Measurements from ENCODE around the gene AK5. TPM values are rescaled to one million over a fixed set of nuclear protein-coding genes. Genes with fewer than 3 reads are reported as not detected.
"Not testable (repeated sequence)": the region's sequence is repeated elsewhere in the genome, so short reads cannot be mapped to it uniquely, and the experiment has no call there.

The AK5 gene
- total RNA-seq, 1 experiment from 2014 or later = 0.35 TPM

DNA sequence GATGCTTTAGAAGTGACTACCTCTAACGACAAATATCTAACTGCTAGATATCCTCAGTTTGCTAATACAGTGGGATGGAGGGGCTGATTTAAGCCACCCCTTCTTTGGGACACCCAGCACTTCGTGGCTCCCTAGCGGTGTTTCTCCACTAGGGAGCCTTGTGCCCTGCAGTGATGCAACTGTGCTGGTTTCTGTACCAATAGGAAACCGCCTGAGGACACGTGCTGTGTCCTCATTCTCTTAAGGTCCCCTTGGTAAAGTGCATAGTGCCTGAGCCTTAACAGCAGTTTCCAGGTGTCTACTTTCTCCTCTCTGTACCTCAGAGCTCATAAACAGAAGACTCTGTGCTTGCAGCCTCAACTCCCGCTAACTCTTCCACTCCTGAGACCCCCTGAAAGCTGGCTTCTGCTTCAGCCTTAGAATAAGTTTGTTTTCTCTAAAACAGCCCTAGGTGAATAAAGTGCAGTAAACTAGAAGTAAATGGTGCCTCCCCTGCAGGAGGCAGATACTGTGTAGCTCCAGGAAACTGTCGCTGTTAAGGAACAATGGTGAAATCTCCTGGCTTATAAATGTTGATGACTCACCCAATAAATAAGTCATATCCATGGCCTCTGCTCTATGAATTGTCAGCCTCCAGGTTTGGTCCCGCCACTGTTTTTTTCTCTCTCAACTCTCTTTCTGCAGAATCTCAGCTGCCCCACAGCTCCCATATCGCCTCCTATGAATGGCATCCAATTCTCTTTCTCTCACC is 130.4 kb downstream of the AK5 start:
- no peak overlapping the region for H3K4me3 ChIP-seq (ENCODE audit: insufficient read depth, low read depth, low read length)
- DNase-seq = no peak
- H3K36me3 ChIP-seq (replicated peaks; ENCODE audit: control insufficient read depth, insufficient read depth, low read length) = no peaks in the 10 kb centered on the region
- H3K27me3 ChIP-seq (ENCODE audit: control insufficient read depth, insufficient read depth, low read length) = no peaks in the 10 kb centered on the region

DNA sequence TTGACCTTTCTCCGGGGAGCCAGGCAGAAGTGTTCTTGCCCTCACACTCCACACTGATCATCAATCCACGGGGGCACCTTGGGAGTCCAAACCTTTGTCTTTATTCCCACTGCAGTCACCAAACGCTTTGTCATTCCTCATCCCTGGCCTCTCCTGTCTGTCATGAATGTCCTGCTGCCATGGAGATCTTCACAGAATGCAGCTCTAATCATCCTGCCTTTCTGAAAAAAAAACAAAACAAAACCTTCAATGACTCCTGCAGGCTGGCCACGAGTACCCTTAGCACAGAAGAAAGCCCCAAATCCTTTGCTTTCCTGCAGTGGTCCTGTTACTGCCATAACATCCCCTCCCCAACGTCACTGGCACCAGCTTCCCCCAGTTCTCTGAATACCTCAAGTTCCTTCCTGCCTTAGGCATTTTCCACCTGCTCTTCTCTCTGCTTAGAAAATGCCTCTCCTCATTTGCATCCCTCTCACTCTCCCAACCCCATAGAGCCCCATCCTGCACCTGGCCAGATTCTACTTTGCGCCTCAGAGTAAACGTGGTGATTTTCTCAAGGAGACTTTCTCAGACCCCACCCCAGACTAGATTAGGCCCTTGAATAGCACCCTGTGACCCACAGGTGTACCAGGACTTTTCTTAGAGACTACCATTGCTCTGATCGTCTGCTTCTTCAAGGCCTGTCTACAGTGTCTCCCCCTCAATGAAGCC is 131.2 kb downstream of the AK5 start:
- no peaks in the 10 kb centered on the region for H3K36me3 ChIP-seq (replicated peaks; ENCODE audit: control insufficient read depth, insufficient read depth, low read length)
- DNase-seq = no peak
- no peaks in the 10 kb centered on the region for H3K27me3 ChIP-seq (ENCODE audit: control insufficient read depth, insufficient read depth, low read length)
- H3K4me3 ChIP-seq (ENCODE audit: insufficient read depth, low read depth, low read length) = no peak overlapping the region

DNA sequence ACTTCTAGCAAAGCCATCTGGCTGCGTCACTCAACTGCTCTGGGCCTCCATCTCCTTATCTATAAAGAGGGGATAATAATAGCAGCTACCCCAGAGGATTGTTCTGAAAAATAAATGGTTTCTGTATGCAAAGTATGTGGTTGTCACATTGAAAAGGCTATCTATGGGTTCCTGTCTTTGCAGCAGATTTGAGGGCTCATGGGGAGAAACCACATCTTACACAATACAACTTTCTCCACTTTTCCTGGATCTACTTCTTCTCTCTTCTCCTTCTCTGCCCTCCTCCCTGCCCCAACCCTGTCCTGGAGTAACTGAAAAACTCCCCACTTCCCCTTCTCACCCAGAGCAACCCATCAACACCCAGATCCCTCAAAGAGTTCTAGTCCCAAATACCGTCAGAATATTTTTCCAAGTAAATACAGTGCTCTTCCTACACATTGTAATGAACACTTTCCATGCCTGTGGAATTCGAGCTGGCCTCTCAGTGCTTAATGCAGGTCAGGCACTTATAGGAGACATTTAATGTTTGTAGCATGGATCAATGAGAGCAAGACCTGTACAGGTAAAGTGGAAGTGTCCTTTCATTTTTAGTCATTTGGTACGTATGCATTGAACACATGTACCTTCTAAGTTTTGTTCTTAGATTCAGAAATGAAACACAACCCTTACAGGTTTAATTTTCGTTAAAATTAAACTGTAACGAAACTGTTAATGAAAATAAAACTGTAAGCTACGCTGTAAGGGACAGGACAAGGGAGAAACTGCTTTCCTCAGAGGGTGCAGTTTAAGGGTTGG is 131.9 kb downstream of the AK5 start:
- Histone ChIP-seq H3K27me3 (ENCODE audit: control insufficient read depth, insufficient read depth, low read length) (no peaks in the 10 kb centered on the region), H3K4me3 (ENCODE audit: insufficient read depth, low read depth, low read length) (no peak overlapping the region), H3K36me3 (replicated peaks; ENCODE audit: control insufficient read depth, insufficient read depth, low read length) (no peaks in the 10 kb centered on the region)
- no peak for DNase-seq

DNA sequence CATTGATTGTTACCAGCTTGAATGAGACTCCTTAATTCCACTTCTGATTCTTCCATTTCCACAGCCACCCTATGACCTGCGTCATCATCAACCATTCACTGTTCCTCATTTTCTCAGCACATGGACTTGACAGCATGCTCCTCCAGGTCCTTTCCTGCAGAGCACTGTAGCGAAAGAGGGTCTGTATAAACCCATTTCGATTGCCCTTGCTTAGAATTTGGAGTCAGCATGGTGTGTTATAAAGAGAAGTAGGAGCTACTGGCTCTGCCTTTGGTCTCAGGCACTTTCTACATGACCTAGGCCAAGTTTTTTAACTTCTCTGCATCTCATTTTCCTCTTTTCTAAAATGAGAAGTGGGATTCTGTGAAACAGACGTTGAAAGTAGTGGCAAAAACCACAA is 133.8 kb downstream of the AK5 start:
- Histone ChIP-seq H3K36me3 (replicated peaks; ENCODE audit: control insufficient read depth, insufficient read depth, low read length) (no peaks in the 10 kb centered on the region), H3K4me3 (ENCODE audit: insufficient read depth, low read depth, low read length) (no peak overlapping the region), H3K27me3 (ENCODE audit: control insufficient read depth, insufficient read depth, low read length) (no peaks in the 10 kb centered on the region)
- no peak for DNase-seq

DNA sequence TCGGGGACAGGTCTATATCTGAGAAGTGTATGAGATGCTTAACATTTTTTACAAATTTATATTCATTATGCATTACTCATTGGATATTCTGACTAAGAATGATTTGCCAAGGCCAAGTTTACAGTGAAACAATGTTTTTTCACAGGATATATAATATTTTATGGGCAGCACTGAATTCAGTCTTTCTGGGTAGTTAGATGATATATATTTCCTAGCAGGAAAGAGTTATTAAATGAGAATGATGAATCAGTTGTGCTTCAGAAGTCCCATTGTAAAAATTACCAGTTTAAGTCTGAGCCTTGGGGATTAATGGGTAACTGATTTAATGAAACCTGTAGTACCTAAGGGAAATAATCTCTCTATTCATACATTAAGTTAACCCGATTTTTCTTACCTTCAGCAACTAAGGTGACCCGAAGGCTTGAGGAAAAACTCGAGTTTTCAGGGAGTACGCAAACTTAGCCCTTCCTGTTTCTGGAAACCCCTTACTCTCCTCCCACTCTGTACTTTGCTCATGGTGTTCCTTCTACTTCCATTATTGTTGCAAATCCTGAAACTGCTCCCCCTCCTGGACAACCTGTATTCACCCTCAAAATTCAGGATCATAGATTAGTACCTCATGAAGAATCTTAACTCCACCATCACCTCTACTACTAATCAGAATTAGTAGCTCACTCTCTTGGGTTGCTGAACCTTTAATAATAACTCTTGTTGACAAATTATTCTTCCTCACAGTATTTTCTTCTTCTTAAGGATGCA is 135.1 kb downstream of the AK5 start:
- H3K36me3 ChIP-seq (replicated peaks; ENCODE audit: control insufficient read depth, insufficient read depth, low read length) = no peaks in the 10 kb centered on the region
- no peak overlapping the region for H3K4me3 ChIP-seq (ENCODE audit: insufficient read depth, low read depth, low read length)
- no peaks in the 10 kb centered on the region for H3K27me3 ChIP-seq (ENCODE audit: control insufficient read depth, insufficient read depth, low read length)
- peak; percentile 11 for DNase-seq

DNA sequence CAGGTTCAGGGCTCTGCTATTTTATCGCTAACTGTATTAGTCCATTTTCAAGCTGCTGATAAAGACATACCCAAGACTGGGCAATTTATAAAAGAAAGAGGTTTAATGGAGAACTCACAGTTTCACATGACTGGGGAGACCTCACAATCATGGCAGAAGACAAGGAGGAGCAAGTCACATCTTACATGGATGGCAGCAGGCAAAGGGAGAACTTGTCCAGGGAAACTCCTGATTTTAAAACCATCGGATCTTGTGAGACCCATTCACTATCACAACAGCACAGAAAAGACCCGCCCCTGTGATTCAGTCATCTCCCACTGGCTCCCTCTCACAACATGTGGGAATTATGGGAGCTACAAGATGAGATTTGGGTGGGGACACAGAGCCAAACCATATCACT is 136.2 kb downstream of the AK5 start:
- not testable (repeated sequence) for DNase-seq; H3K27me3 ChIP-seq (ENCODE audit: control insufficient read depth, insufficient read depth, low read length); H3K36me3 ChIP-seq (replicated peaks; ENCODE audit: control insufficient read depth, insufficient read depth, low read length); H3K4me3 ChIP-seq (ENCODE audit: insufficient read depth, low read depth, low read length)

DNA sequence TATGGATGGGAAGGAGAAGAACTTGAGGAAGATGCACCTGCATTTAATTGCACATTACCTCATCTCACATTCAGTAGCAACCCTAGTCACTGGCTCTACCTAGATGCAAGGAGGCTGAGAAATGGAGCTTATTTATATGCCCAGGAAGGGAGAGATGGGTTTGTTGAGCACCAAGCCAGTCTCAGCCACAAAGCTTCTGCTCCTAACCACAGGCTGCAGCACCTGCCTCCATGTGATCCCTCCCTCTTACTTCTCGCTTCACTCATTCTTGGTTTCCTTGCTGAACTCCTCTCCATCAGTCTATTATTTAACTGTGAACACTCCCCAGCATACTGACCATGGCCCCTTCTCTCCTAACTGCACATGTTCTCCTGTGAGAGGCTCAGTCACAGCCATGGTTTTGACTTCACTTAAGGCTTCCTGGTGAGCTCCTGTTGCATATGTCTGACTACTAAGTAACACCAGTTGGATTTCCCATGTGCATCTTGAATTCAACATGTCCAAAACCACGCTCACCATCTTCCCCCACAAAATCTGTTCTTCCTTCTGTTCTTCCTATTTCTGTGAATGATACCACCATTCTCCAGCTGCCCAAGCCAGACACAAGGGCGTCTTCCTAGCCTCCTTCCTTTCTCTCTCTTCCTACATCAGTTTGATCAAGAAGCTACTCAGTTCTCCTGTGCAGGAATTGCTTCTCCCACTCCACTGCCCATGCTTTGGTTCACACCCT is 139.8 kb downstream of the AK5 start:
- no peaks in the 10 kb centered on the region for H3K36me3 ChIP-seq (replicated peaks; ENCODE audit: control insufficient read depth, insufficient read depth, low read length)
- H3K27me3 ChIP-seq (ENCODE audit: control insufficient read depth, insufficient read depth, low read length) = no peaks in the 10 kb centered on the region
- no peak overlapping the region for H3K4me3 ChIP-seq (ENCODE audit: insufficient read depth, low read depth, low read length)
- no peak for DNase-seq

DNA sequence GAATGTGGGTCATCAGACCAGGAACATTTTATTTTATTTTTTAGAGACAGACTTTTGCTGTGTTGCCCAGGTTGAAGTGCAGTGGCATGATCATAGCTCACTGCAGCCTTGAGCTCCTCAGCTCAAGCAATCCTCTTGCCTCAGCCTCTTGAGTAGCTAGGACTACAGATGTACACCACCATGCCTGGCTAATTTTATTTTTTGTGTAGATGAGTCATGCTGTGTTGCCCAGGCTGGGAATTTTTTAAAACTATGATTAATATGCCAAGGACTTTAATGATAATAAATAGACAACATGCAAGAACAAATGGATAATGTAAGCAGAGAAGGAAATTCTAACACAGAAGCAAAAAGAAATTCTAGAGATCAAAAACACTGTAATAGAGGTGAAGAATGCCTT is 142.4 kb downstream of the AK5 start:
- H3K36me3 ChIP-seq (replicated peaks; ENCODE audit: control insufficient read depth, insufficient read depth, low read length) = no peaks in the 10 kb centered on the region
- H3K4me3 ChIP-seq (ENCODE audit: insufficient read depth, low read depth, low read length) = no peak overlapping the region
- no peaks in the 10 kb centered on the region for H3K27me3 ChIP-seq (ENCODE audit: control insufficient read depth, insufficient read depth, low read length)
- DNase-seq = no peak

DNA sequence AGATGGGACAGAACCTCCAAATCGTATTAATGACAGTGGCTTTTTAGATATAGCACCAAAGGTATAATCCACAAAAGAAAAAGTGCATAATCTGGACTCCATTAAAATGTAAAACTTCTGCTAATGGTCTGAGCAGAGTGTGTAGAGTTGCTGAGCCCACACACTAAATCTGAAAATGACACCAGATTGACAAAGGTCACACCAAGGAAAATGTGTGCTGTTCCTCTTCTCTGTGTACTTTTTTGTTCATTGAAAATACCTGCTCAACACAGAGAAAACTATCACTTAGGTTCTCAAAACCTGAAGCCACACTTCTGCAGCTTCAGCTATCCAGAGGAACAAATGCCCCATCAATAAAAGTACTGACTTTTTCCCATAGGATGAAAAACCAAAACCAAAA is 146.2 kb downstream of the AK5 start:
- no peak overlapping the region for H3K4me3 ChIP-seq (ENCODE audit: insufficient read depth, low read depth, low read length)
- DNase-seq = no peak
- no peaks in the 10 kb centered on the region for H3K36me3 ChIP-seq (replicated peaks; ENCODE audit: control insufficient read depth, insufficient read depth, low read length)
- H3K27me3 ChIP-seq (ENCODE audit: control insufficient read depth, insufficient read depth, low read length) = no peaks in the 10 kb centered on the region

DNA sequence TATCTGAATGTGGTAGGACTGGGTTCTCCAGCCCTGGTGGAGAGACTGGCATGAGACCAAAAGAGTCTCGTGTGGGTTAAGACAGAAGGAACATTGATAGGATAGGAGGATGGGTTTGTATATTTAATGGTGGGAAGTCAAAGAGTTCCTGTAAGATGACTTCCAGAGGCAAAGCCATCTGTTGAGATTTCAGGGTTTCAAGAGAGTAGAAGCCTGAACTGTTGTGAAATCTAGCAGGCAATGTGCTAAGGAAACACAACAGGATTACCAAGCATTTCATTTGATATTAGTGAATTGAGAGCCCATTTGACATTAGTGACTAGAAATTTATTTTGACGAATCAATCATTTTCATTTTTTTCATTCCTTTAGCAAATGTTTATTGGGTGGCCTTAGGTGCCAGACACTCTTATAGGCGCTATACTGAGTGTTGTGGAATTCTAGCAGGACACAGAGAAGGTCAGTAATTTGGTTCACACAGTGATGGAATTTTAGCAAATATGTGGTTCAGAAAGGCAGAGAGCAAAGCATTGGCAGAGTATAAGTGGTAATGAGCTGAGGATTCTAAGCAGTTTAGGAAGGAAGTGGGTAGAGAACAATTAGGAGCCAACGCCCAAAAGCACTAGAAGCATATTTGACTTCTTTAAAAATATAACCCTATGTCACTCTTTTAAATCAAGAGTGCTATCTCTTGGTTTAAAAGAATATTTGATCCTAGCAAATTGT is 149.3 kb downstream of the AK5 start:
- Histone ChIP-seq H3K27me3 (ENCODE audit: control insufficient read depth, insufficient read depth, low read length) (no peaks in the 10 kb centered on the region), H3K36me3 (replicated peaks; ENCODE audit: control insufficient read depth, insufficient read depth, low read length) (no peaks in the 10 kb centered on the region), H3K4me3 (ENCODE audit: insufficient read depth, low read depth, low read length) (no peak overlapping the region)
- DNase-seq = no peak

DNA sequence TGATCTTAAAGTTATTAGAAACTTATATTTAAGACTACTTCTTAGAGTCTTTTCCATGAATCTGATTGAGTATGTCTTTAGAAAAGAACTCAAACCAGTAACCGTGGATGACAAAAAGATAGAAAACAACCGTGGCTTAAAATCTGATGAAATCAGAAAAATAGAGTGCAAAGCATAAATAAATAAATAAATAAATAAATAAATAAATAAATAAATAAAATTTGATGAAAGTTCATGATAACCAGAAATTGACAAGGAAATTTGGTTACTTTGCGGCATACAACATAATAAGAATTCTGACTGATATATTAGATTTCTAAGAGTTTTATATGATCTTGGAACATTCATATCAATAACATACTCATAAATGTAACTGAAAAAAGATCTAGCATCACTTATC is 152.1 kb downstream of the AK5 start:
- Histone ChIP-seq H3K27me3 (ENCODE audit: control insufficient read depth, insufficient read depth, low read length) (no peaks in the 10 kb centered on the region), H3K4me3 (ENCODE audit: insufficient read depth, low read depth, low read length) (no peak overlapping the region), H3K36me3 (replicated peaks; ENCODE audit: control insufficient read depth, insufficient read depth, low read length) (no peaks in the 10 kb centered on the region)
- no peak for DNase-seq

DNA sequence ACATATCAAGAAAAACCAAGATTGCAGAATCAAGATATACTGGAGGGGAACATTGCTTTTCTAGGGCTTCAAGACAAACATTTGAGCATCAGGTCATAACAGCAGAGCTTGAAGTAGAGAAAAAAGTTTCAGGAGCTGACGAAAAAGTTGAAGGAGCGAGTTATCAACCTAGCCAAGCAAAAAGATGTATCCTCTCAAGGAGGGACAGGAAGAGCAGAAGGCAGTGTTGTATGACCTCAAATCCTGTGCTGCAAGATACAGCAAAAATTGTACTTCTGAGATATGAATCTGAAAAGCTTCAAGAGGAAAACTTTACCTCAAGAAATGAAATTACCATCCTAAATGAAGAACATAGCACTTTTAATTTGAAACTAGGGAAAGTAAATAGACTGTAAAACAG is 153.1 kb downstream of the AK5 start:
- Histone ChIP-seq H3K36me3 (replicated peaks; ENCODE audit: control insufficient read depth, insufficient read depth, low read length) (no peaks in the 10 kb centered on the region), H3K4me3 (ENCODE audit: insufficient read depth, low read depth, low read length) (no peak overlapping the region)
- DNase-seq = no peak

DNA sequence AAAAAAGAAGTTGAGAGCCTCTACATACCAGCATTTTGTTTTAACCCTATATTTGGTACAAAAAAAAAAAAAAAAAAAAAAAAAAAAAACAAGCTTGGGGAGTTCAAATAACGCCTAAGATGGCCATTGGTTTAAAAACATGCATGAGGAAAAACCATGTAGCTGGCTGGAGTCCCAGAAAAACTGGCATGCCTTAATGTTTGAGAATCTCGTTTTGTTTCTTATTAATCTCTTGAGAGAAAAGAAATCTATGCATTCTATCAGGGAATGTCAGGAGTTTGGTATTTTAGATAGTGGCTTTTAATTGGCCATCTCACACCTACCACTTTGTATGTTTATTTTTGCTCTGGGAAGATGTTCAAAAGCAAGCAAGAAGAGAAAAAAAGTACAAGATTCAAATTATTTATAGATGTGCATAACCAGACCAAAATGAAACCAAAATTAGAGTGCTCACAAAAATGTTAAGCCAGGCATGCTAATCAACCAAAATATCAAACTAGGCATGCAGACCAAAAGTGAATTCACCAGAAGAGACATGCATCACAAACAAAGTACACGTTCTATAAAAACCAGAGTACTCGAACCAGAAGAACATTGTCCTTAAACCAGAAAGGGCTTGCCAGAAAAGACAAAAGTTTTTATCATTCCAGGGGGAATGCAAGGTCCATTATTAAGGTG is 156.6 kb downstream of the AK5 start:
- no peaks in the 10 kb centered on the region for H3K27me3 ChIP-seq (ENCODE audit: control insufficient read depth, insufficient read depth, low read length)
- H3K36me3 ChIP-seq (replicated peaks; ENCODE audit: control insufficient read depth, insufficient read depth, low read length) = no peaks in the 10 kb centered on the region
- no peak overlapping the region for H3K4me3 ChIP-seq (ENCODE audit: insufficient read depth, low read depth, low read length)
- DNase-seq = no peak

More for the DNA sequence above, 153.1 kb downstream of the AK5 start:
- H3K27me3 ChIP-seq (ENCODE audit: control insufficient read depth, insufficient read depth, low read length) = no peaks in the 10 kb centered on the region

Measured in H7 (cell line).